ENCODE results near the gene EMX1. TPM values are rescaled to one million over a fixed set of nuclear protein-coding genes. Genes with fewer than 3 reads are reported as not detected.

EMX1 gene
- total and polyA plus RNA-seq, 2 of the 13 experiments (the other 11 are each of a cell fraction or from before 2014, with no cell fraction given), result 0.62 to 4.9 TPM

GRCh38 chr2:72883356-72883962, 33.9 kb upstream of the EMX1 start (continued):
- TF ChIP-seq, protein P1, sequence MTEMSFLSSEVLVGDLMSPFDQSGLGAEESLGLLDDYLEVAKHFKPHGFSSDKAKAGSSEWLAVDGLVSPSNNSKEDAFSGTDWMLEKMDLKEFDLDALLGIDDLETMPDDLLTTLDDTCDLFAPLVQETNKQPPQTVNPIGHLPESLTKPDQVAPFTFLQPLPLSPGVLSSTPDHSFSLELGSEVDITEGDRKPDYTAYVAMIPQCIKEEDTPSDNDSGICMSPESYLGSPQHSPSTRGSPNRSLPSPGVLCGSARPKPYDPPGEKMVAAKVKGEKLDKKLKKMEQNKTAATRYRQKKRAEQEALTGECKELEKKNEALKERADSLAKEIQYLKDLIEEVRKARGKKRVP (CRISPR knock-in tag; IDR thresholded peaks at IDR 0.05), result peak in 1 of 2 experiments; percentile 27; a peak in 1 of 4 replicates
- TF ChIP-seq ZSCAN21 (CRISPR knock-in tag; IDR thresholded peaks at IDR 0.05; ENCODE audit: borderline replicate concordance), result no peak
- TF ChIP-seq ZNF441 (CRISPR knock-in tag; IDR thresholded peaks at IDR 0.05; ENCODE audit: borderline replicate concordance), result no peak; the same call in 1 of the 2 replicates
- TF ChIP-seq ZNF720 (CRISPR knock-in tag; IDR thresholded peaks at IDR 0.05), result no peak
- TF ChIP-seq ZNF710 (CRISPR knock-in tag; IDR thresholded peaks at IDR 0.05; ENCODE audit: borderline replicate concordance), result no peak
- 0 out of 2 replicates have a peak, but pooled peaks have one; percentile 60 for TF ChIP-seq NFKBIZ (CRISPR knock-in tag; IDR thresholded peaks at IDR 0.05)
- TF ChIP-seq ZNF160 (CRISPR knock-in tag; IDR thresholded peaks at IDR 0.05), result peak; percentile 38; the same call in 1 of the 2 replicates
- TF ChIP-seq, protein P2, sequence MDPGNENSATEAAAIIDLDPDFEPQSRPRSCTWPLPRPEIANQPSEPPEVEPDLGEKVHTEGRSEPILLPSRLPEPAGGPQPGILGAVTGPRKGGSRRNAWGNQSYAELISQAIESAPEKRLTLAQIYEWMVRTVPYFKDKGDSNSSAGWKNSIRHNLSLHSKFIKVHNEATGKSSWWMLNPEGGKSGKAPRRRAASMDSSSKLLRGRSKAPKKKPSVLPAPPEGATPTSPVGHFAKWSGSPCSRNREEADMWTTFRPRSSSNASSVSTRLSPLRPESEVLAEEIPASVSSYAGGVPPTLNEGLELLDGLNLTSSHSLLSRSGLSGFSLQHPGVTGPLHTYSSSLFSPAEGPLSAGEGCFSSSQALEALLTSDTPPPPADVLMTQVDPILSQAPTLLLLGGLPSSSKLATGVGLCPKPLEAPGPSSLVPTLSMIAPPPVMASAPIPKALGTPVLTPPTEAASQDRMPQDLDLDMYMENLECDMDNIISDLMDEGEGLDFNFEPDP (CRISPR knock-in tag; conservative IDR thresholded peaks at IDR 0.05), result no peak
- TF ChIP-seq ZNF124 (CRISPR knock-in tag; IDR thresholded peaks at IDR 0.05), result peak; percentile 97
- peak; percentile 56; the same call in 1 of the 2 replicates for TF ChIP-seq MAF1 (CRISPR knock-in tag; IDR thresholded peaks at IDR 0.05; ENCODE audit: borderline replicate concordance)
- TF ChIP-seq ZFYVE20 (CRISPR knock-in tag; IDR thresholded peaks at IDR 0.05; ENCODE audit: borderline replicate concordance, low read depth), result no peak
- TF ChIP-seq ZMAT3 (CRISPR knock-in tag; conservative IDR thresholded peaks at IDR 0.05), result no peak
- peak; percentile 75; the same call in 1 of the 2 replicates for TF ChIP-seq KAT8 (CRISPR knock-in tag; IDR thresholded peaks at IDR 0.05)
- no peak for TF ChIP-seq ZNF747 (CRISPR knock-in tag; IDR thresholded peaks at IDR 0.05; ENCODE audit: borderline replicate concordance)
- peak; percentile 84; the same call in 1 of the 2 replicates for TF ChIP-seq ZBTB44 (CRISPR knock-in tag; IDR thresholded peaks at IDR 0.05)
- no peak for TF ChIP-seq HOXA7 (CRISPR knock-in tag; IDR thresholded peaks at IDR 0.05)
- peak; percentile 95 for TF ChIP-seq HOXA5 (CRISPR knock-in tag; IDR thresholded peaks at IDR 0.05)
- TF ChIP-seq, protein P3, sequence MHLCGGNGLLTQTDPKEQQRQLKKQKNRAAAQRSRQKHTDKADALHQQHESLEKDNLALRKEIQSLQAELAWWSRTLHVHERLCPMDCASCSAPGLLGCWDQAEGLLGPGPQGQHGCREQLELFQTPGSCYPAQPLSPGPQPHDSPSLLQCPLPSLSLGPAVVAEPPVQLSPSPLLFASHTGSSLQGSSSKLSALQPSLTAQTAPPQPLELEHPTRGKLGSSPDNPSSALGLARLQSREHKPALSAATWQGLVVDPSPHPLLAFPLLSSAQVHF (CRISPR knock-in tag; IDR thresholded peaks at IDR 0.05), result no peak
- TF ChIP-seq ZNF616 (CRISPR knock-in tag; IDR thresholded peaks at IDR 0.05; ENCODE audit: low read depth), result no peak
- TF ChIP-seq FOSL2 (CRISPR knock-in tag; IDR thresholded peaks at IDR 0.05), result peak; percentile 47; the same call in 1 of the 2 replicates
- TF ChIP-seq ZBTB1 (CRISPR knock-in tag; IDR thresholded peaks at IDR 0.05; ENCODE audit: borderline replicate concordance), result peak; percentile 56; the same call in 1 of the 2 replicates
- TF ChIP-seq POLR2AphosphoS5 (IDR thresholded peaks at IDR 0.05; ENCODE audit: low read depth, low read length), result no peak

All from HepG2 (cell line).